Choroid plexus epithelial cell (primary cell): ENCODE results near the gene RNF169.

ENCODE experiments used
- DNase-seq: peaks from one replicate; pipeline ENCODE4 v3.0.0-alpha.2; 2010; ENCODE audit warnings: low read depth
- H3K4me3 ChIP-seq: 2 replicates; pipeline ENCODE4 v1.5.1; 2011; ENCODE audit warnings: low read depth, mild to moderate bottlenecking, control low read depth, low read length, moderate library complexity
- TF ChIP-seq, protein P1 (sequence below): conservative IDR thresholded peaks from 2 replicates; pipeline ENCODE4 v1.5.1; 2011; ENCODE audit warnings: low read depth, mild to moderate bottlenecking, control low read depth, inconsistent platforms, low read length, moderate library complexity

RNF169 gene

DNA sequence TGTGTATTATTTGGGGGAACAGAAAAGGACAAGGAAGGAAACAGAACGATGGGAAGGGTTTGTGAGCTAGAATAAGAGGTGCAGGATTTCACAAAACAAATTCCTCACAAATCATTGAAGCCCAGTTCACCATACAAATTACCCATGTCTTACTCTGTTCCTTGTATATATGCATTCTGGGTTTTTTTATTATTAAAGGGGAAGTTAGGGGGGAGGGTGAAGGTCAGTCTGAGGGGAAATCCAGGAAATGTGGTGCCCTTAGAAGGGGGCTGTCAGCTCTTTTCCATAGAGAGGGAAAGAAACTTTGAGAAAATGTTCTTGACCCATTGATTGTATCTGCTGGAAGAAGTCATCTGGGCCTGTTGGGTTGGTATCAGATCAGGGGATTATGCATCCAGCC, 90.8 kb downstream of the RNF169 start:
- H3K4me3 ChIP-seq, result no peak overlapping the region
- TF ChIP-seq, protein P1, sequence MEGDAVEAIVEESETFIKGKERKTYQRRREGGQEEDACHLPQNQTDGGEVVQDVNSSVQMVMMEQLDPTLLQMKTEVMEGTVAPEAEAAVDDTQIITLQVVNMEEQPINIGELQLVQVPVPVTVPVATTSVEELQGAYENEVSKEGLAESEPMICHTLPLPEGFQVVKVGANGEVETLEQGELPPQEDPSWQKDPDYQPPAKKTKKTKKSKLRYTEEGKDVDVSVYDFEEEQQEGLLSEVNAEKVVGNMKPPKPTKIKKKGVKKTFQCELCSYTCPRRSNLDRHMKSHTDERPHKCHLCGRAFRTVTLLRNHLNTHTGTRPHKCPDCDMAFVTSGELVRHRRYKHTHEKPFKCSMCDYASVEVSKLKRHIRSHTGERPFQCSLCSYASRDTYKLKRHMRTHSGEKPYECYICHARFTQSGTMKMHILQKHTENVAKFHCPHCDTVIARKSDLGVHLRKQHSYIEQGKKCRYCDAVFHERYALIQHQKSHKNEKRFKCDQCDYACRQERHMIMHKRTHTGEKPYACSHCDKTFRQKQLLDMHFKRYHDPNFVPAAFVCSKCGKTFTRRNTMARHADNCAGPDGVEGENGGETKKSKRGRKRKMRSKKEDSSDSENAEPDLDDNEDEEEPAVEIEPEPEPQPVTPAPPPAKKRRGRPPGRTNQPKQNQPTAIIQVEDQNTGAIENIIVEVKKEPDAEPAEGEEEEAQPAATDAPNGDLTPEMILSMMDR, result no peak
- no peak for DNase-seq

DNA sequence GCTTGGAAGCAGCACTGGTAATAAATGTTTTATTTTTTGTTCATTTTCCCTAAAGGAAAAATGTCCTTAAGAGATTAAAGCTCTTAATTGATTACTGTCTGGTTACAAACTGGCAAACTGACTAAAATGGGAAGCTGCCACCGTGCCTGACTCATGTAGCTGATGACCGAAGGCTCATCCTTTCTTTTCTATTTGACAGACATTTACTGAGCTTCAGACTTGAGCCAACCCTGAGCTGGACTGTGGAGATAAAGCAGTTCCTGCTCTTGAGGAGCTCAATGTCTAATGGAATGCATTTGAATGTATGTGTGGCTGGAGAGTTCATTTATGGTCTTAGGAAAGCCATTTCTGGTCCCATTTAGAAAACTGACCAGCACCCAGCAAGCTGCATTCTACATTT, 91.3 kb downstream of the RNF169 start:
- TF ChIP-seq, protein P1, result no peak
- H3K4me3 ChIP-seq, result no peak overlapping the region
- DNase-seq, result no peak

DNA sequence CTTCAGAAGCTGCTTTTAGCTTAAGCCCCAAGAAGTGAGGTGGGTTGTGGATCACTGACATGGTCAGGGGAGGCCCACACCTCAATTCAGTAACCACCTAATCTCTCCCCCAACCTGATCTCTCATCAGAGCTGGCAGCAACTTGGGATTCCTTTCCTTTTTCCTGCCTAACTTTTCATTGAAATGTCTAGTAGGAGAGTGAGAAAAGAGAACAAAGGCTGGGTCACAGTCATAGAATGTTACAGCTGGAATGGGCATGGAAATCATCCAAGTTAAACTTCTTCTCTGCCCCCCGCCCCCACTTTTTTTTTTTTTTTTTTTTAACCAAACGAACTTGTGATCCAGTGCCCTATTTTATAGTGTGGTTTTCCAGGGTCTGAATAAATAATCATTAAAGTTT, 91.8 kb downstream of the RNF169 start:
- DNase-seq, result no peak
- no peak overlapping the region for H3K4me3 ChIP-seq
- TF ChIP-seq, protein P1, result no peak

DNA sequence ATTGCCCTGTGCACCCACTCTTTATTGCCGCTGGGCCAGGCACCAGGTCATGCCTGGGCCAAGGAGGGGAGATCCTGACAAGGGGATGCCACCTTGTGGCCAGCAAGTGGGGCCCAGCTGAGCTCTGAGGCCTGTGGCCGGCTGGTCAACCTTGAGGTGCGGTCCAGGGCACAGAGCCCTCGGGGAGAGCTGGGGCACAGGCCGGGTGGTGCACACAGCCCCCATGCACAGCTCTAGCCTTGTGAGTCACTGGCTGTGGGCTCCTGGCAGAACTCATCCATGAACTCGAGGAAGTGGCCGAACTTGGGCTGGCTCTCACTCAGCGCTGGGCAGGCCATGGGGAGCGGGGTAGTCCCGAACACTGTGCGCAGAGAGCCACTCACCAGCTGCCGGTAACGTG, 94.3 kb downstream of the RNF169 start:
- TF ChIP-seq, protein P1, result peak; percentile 27
- no peak overlapping the region for H3K4me3 ChIP-seq
- no peak for DNase-seq

DNA sequence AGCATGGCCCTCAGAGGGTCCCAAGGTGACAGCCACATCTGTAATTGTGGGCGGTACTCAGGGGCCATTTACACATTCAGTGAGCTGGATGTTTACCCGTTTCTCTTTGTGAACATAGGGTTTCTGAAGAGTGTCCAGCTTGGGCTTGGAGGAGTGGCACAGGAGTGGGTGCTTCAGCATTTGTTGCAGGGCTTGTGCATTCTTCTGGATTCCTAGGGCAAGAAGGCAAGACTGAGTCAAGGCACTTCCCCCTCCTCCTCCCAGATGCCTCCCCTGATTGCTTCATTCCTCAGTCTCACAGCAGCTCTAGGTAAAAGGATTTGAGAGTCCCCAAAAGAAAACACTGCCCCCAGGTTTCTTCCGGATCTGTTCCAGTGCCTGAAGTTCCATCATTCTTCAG, 95.4 kb downstream of the RNF169 start:
- DNase-seq, result no peak
- TF ChIP-seq, protein P1, result no peak
- H3K4me3 ChIP-seq, result no peak overlapping the region

DNA sequence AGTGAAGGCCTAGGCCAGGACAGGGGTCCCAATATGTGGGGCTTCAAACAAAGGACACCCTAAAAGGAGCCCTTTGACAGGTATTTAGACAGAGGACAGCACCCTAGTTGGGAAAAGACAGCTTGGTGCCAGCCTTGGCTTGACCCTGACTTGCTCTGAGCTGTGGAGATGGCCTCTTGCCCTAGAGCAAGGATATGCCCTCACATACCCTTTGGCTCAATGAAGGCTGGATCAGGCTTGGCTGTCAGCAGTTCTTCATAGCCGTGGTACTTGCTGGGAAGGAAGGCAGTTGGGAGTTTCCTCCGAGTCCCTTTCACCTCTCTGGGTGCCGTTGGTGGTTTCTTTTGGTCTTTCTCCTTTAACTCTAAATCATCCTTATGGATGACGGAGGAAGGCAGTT, 96.2 kb downstream of the RNF169 start:
- TF ChIP-seq, protein P1, result no peak
- no peak for DNase-seq
- no peak overlapping the region for H3K4me3 ChIP-seq

DNA sequence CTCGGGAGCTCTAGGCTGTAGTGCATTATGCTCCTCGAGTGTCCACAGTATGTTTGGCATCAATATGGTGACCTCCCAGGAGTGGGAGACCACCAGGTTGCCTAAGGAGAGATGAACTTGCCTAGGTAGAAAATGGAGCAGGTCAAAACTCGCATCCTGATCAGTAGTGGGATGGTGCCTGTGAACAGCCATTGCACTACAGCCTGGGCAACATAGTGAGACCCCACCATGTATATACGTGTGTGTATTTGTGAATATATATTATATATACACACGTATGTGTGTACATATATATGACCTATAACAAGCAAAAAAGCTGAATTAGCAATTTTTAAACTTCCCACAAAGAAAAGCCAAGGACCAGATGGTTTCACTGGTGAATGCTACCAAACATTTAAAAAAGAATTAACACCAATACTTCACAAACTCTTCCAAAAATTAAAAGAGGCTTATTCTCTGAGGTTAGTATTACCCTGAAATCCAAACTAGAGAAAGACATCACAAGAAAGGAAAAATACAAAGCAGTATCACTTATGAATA, 97.4 kb downstream of the RNF169 start:
- TF ChIP-seq, protein P1, result no peak
- no peak for DNase-seq
- no peak overlapping the region for H3K4me3 ChIP-seq
